ENCODE data around the gene TBC1D22A.

- TF ChIP-seq POLR2A (IDR thresholded peaks at IDR 0.05), result no peak
- no peak for TF ChIP-seq CTCF (IDR thresholded peaks at IDR 0.05)
These were observed 86.7 kb downstream of the TBC1D22A start for GRCh38 chr22:46849101-46849500.

Data from right lobe of liver (tissue), 4 donors.